ENCODE results near the gene RABL2B. TPM values are rescaled to one million over a fixed set of nuclear protein-coding genes. Genes with fewer than 3 reads are reported as not detected.
"Not testable (repeated sequence)": the region's sequence is repeated elsewhere in the genome, so short reads cannot be mapped to it uniquely, and the experiment has no call there.

RABL2B gene
- 10 to 100 TPM in 11 of 12 donors, not detected in 1; 16.8 to 48.7 (median 20.0) TPM for polyA plus RNA-seq (ENCODE audit: insufficient read length in 12 of 12)
- long read RNA-seq, donor 1, partial matches to known transcripts, result 0 of 4 reads
- long read RNA-seq, donor 1, other reads (novel, unspliced or antisense), result 0 of 4 reads
- long read RNA-seq, donor 2, partial matches to known transcripts, result 0 of 1 reads
- long read RNA-seq, donor 2, other reads (novel, unspliced or antisense), result 0 of 1 reads
- long read RNA-seq, donor 3, partial matches to known transcripts, result 0 of 1 reads
- long read RNA-seq, donor 3, other reads (novel, unspliced or antisense), result 0 of 1 reads
- long read RNA-seq, donor 4, result 0 reads
- long read RNA-seq, donor 5, partial matches to known transcripts, result 0 of 3 reads
- long read RNA-seq, donor 5, other reads (novel, unspliced or antisense), result 0 of 3 reads
- long read RNA-seq, donor 6, partial matches to known transcripts, result 5 of 5 reads
- long read RNA-seq, donor 6, other reads (novel, unspliced or antisense), result 0 of 5 reads
- long read RNA-seq, donor 7, partial matches to known transcripts, result 0 of 2 reads
- long read RNA-seq, donor 7, other reads (novel, unspliced or antisense), result 0 of 2 reads
- long read RNA-seq, donor 8, partial matches to known transcripts, result 0 of 1 reads
- long read RNA-seq, donor 8, other reads (novel, unspliced or antisense), result 0 of 1 reads
- long read RNA-seq, donor 9, result 0 reads
- long read RNA-seq, donor 10, result 0 reads
- long read RNA-seq, donor 11, partial matches to known transcripts, result 0 of 1 reads
- long read RNA-seq, donor 11, other reads (novel, unspliced or antisense), result 0 of 1 reads

DNA sequence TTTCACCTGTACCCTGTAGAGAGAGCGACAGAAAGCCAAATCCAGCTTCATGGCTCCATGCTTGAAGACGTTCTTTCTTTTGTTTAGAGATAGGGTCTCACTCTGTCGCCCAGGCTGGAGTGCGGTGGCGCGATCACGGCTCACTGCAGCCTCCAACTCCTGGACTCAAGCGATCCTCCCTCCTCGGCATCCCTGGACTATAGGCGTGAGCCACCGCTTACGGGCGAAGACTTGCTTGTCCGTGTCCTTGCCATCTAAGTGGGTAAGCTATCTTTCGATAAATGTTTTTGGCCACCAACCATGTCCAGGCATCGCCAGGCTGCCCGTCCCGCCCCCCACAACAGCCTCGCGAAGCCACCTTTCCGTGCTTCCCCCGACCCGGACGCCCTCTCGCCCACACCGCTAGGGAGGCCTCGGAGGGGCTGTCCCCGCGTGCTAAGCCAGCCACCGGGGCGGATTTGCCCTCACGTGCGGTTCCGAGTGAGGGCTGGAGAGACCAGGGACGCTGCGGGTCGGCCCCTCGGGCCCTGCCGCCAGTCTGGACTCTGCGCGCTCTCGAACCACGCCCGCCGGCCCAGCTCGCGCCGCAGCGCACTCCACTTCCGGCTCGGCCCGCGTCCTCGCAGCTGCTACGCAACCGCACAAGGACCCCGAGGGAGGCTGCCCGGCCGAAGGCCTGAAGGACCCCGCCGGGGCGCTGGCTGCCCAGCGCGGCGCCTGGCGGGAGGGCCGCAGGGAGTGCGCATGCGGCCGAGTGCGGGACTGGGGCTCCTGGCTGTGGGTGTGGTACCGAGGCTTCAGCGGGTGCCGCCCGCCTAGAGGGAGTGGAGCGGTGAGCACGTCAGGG is at the start of gene RABL2B:
Gene RABL2B (minus strand): TSS at position 604 of the 847 bp plus-strand sequence. CDS start 1,342 bp downstream, outside the sequence.
- DNase-seq, result peak; percentile 87

DNA sequence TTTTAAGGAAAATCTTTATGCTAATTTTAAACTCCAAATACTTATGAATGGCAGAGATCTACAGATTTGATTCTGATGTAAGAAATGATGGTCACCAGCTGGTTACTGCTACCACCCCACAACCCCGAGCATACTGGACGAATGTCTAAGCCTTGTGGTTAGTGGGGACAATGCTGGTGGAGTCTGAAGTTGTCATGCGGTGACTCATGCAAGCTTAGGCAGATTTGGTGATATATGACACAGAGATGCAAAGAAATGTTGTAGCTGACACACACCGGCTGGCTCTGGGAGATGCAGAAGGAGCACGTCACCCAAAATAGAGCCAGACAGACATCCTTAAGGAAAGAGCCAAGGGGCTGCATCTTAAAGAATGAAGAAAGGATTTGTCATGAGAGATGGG is 3.5 kb upstream of the RABL2B start:
- DNase-seq, result not testable (repeated sequence)

DNA sequence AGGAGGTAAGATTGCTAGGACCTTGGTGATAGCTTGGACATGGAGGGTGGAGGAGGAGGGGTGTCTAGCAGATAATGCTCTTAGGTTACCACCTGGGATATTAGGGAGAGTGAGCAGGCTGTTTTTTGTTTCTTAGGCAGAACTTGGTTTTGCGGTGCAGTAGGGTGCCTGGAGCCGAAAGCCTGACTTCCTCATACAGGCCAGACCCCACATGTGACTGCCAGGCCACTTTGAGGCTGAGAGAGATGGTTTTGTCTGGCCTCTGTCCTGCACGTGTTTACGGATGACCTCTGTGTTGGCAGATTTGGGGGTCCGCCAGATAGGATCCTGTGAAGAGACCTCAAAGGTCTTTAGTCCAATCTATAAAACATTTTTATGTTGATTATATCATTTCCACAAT is 1.9 kb upstream of the RABL2B start:
- not testable (repeated sequence) for DNase-seq

DNA sequence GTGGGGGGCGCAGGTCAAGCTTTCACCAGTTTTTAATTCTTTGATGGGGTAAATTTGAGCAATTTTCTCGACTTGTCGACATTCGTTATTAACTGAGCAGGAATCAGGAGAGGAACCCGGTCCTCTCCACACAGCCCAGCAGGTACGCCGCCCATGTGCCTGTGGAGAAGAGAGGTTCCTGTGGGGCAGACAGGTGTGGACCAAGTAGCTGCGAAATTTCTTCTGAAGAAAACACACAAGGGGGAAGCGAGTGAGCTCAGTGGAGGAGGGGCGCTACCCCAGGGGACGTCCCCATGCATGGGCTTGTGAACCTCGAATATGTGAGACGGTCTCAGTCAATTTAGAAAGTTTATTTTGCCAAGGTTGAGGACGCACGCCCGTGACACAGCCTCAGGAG is 442 bp upstream of the RABL2B start:
- not testable (repeated sequence) for DNase-seq

DNA sequence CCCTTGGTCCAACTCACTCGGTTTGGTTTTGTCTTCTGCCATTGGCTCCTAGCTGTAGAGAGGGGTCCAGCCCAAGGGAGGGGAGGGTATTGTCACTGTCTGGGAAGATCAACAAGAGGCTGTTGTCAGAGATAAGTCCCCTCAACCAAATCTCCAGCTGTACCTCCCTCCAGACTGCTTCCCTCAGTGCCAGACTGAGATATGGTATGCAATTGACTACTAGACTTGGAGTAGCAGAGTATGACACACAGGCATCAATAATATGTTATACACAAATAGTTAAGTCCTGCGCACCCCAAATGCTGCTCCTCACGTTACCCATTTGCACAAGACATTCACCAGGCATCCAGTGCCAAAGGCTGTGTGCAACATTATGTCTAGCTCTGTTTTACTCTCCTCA is 1.2 kb downstream of the RABL2B start:
- not testable (repeated sequence) for DNase-seq

DNA sequence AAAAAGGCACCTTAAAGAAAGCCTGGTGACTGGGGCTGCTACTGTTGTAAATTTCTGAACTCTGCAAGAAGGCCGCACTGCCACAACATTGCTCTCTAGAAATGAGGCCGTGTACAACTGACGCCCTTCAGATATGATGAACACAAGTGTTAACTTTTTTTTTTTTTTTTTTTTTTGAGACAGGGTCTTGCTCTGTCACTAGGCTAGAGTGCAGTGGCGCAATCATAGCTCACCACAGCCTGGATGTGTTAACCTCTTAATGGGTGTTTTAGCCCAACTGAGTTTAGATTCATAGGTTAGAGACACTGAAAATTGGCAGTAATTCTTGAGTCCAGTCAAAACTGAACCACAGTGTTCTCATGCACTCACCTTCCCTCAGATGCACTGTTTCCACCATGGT is 3.2 kb downstream of the RABL2B start:
- not testable (repeated sequence) for DNase-seq

DNA sequence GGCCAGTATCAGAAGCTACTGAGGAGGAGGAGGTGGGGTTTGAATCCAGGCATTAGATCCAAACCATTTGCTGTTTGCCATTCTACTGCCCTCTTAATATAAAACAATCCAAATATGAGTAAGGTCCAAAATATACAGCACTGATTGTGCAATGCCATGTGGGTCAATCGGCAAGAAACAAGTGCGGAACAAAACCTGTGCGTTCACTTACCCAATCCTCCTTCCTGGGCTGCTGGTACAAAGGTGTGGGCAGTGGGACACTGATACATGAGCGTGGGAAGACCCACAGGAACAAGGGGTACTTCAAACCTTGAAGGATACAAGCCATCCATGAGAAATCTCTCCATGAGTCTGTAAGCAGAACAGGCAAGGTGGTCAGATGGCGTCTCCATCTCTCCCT is 5.8 kb downstream of the RABL2B start:
- DNase-seq, result not testable (repeated sequence)

DNA sequence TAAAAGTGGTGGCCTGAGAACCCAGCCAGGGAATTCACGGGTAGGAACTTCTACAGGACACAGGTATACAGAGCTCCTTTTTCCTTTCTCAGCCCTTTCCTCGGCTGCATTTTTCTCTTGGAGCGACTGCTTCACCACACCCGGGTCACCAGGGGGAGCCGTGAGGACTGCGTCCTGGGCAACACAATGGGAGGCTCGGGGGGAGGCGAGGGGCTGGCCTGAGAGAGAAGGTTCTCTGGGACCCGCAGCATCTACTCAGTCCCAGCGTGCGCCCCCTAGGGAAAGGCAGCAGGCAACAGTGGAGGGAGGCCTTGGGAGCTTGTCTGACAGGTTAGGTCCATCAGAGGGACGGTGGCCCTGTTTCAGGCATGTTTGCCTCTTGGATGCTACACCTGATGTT is 8.3 kb downstream of the RABL2B start:
- DNase-seq, result not testable (repeated sequence)

DNA sequence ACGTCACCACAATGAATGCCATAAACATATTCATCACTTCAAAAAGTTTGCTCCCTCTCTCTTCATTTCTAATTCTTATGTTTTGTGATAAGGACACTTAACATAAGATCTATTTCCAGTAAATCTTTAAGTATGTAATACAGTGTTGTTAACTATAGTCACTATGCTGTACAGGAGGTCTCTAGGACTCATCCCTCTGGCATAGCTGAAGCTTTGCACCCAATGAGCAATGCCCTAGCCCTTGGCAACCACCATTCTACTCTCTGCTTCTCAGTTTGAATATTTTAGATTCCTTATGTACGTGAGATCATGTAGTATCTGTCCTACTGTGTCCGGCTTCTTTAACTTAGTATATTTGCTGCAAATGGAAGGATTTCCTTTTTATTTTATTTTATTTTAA is 19.1 kb downstream of the RABL2B start:
- not testable (repeated sequence) for DNase-seq

DNA sequence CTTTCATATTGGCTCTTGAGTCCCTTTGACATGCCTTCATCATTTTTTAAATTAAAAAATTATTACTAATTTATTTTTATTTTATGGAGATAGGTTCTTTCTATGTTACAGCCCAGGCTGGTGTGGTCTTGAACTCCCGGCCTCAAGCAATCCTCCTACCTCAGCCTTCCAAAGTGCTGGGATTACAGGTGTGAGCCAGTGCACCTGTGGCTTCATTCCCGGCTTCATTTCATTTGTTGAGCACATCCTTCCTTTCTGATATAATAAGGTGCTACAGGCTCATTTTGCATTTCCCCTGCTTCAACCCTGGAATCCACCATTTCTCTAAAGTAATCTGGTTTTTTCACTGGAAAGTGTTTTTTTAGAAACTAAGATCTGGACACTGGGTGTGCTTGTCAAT is 21.6 kb downstream of the RABL2B start:
- not testable (repeated sequence) for DNase-seq

DNA sequence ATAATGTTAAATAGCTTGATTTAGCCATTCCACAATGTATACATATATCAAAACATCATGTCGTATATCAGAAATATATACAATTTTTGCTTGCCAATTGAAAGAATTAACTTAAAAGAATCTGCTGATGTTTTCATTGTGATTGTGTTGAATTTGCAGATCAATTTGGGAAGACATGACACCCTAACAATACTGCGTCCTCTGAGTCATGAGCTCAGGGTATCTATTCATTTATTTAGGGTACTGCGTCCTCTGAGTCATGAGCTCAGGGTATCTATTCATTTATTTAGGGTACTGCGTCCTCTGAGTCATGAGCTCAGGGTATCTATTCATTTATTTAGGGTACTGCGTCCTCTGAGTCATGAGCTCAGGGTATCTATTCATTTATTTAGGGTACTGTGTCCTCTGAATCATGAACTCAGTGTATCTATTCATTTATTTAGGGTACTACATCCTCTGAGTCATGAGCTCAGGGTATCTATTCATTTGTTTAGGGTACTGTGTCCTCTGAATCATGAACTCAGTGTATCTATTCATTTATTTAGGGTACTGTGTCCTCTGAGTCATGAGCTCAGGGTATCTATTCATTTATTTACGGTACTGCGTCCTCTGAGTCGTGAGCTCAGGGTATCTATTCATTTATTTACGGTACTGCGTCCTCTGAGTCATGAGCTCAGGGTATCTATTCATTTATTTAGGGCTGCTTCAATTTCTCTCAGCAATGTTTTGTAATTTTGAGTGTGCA is 23.7 kb downstream of the RABL2B start:
- not testable (repeated sequence) for DNase-seq

DNA sequence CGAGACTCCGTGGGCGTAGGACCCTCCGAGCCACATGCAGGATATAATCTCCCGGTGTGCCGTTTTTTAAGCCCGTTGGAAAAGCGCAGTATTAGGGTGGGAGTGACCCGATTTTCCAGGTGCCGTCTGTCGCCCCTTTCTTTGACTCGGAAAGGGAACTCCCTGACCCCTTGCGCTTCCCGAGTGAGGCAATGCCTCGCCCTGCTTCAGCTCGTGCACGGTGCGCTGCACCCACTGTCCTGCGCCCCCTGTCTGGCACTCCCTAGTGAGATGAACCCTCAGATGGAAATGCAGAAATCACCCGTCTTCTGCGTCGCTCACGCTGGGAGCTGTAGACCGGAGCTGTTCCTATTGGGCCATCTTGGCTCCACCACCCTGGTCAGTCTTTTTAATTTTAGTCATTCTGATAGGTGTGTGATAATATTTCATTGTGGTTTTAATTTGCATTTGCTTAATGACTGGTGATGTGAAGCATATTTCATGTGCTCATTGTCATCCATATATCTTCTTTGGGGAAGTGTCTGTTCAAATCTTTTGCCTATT is 26.4 kb downstream of the RABL2B start:
- DNase-seq, result not testable (repeated sequence)

DNA sequence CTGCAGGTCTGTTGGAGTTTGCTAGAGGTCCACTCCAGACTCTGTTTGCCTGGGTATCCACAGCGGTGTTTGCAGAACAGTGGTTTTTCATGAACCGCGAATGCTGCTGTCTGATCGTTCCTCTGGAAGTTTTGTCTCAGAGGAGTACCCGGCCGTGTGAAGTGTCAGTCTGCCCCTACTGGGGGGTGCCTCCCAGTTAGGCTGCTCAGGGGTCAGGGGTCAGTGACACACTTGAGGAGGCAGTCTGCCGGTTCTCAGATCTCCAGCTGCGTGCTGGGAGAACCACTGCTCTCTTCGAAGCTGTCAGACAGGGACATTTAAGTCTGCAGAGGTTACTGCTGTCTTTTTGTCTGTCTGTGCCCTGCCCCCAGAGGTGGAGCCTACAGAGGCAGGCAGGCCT is 27.0 kb downstream of the RABL2B start:
- not testable (repeated sequence) for DNase-seq

DNA sequence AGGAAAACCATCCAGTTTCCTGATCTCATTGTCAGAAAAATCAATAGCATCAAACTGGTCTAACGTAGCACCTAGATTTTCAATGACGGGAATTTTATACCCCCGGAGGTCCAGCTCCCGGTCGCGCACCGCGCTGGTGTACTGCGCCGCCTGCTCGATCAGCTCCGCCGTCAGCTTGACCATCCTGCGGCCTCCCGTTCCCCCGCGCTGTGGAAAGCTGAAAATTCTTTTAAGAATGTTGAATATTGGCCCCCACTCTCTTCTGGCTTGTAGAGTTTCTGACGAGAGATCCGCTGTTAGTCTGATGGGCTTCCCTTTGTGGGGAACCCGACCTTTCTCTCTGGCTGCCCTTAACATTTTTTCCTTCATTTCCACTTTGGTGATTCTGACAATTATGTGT is 28.2 kb downstream of the RABL2B start:
- not testable (repeated sequence) for DNase-seq

DNA sequence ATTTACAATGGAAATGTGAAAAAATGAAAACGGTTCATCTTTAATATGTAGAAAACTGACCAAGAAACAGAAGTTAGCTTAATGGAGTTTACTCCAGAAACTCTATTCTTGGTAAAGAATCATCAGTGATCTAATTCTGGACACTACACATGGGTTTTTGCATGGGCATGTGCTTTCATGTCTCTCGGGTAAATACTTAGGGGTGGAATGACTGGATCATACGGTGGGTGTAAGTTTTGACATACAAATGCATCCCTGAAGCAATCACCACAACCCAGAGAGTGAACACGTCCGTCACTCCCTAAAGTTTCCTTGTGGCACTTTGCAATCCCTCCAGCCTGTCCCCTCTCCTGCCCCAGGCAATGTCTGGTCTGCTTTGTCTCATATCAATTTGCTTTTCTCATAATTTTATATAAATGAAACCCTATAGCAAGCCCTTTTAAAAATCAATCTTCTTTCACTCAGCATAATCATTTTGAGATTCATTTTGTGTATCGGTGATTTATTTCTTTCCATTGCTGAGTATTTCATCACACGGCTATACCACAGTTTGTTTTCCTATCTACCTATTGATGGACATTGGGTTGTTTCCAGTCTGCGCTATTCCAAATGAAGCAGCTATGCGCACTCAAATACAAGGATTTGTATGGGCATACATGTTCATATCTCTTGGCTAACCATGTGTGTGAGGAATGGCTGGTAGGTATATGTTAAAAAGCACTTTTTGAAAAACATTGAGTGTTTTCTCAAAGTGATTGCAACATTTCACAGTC is 33.9 kb downstream of the RABL2B start:
- DNase-seq, result not testable (repeated sequence)

DNA sequence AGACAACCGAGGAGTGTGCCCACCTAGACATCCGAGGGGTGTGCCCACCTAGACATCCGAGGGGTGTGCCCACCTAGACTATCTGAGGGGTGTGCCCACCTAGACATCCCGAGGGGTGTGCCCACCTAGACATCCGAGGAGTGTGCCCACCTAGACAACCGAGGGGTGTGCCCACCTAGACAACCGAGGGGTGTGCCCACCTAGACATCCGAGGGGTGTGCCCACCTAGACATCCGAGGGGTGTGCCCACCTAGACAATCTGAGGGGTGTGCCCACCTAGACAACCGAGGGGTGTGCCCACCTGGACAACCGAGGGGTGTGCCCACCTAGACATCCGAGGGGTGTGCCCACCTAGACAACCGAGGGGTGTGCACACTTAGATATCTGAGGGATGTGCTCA is 34.8 kb downstream of the RABL2B start:
- not testable (repeated sequence) for DNase-seq

DNA sequence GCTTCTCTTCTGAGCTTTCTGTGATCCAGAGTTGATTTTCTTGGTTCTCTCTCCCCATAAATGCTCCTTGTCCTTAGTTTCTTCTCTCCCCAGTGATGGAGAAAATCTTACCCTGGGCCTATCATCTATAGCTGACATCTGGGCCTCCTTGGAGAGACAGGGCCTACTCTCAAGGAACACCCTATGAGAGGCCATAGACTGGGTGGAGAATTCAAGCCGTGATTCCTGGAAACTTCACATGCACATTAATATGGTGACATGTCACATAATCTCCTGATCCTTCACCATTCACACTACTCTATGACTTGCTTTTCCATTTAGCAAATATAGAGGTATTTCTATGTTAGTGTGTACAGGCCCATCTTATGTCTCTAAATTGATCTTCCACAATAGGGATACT is 35.9 kb downstream of the RABL2B start:
- not testable (repeated sequence) for DNase-seq

DNA sequence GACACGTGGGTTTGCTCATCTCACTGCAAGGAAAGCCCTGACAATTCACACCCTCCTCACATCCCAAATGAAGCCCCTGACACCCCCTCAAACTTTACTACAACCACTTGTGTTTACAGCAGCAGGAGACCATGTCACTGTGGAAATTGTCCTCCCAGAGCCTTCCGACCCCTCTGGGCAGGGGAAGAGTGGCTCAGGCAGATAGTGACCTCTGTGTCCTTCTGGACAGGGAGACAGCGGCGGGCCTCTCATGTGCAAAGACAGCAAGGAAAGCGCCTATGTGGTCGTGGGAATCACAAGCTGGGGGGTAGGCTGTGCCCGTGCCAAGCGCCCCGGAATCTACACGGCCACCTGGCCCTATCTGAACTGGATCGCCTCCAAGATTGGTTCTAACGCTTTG is 39.0 kb downstream of the RABL2B start:
- not testable (repeated sequence) for DNase-seq

DNA sequence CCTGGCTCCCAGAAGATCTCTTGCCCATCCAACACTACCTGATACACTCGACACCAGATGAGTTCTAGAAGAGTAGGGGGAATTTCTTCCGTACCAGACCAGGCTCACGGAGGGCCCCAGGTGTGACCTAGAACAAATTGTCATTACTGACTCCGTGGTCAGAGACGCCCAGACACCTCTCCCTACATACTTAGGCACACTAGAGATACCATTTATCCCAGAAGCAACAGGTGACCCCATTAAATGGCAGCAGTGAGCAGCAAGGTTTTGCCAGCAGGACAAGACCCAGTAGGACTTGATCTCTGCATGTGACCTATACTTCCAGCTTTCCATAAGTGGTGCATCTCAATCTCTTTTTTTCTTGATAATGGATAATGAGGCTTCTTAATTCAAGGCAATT is 42.7 kb downstream of the RABL2B start:
- DNase-seq, result not testable (repeated sequence)

DNA sequence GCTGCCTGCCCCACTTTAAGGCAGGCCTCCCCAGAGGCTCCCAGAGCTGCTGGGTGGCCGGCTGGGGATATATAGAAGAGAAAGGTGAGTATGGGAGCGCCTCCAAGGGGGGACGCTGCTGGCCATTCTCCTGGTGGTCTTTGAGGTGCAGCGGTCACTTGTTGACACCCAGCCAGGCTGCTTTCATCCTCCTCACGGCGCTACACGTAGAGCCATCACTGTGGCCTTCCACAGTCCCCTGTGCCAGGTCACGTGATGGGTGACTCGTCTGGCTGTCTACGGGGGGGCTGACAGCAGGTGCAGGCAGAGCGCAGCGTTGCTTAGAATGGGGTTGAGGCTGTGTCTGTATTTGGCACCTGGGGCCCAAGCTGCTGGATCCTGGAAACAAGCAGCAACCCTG is 43.5 kb downstream of the RABL2B start:
- DNase-seq, result no peak
